WTC11 (cell line): ENCODE measurements around the gene CALN1. TPM values are rescaled to one million over a fixed set of nuclear protein-coding genes. Genes with fewer than 3 reads are reported as not detected.

Experiments used
- ATAC-seq: fragments of 200-7000 bp; cut with Tn5 transposase; 2 replicates; pipeline ENCODE4 v1.10.0; 2021; ENCODE audit warnings: mild to moderate bottlenecking, moderate library complexity
- CTCF ChIA-PET: fragments of 300-600 bp; sonication (Branson Sonifier 250); formaldehyde crosslinking; loops from one replicate; lab custom pipeline; 2021; ENCODE audit warnings: antibody characterized with exemption; lab: Charles Lee
- POLR2A ChIA-PET: fragments of 350-600 bp; sonication (Branson Sonifier 250); formaldehyde crosslinking; loops from one replicate; lab custom pipeline; 2021; ENCODE audit warnings: antibody characterized with exemption; lab: Charles Lee
- DNase-seq: peaks from one replicate; pipeline ENCODE4 v3.0.0; 2021; ENCODE audit warnings: low spot score
- H3K27ac Mint-ChIP-seq: 2 replicates; pipeline ENCODE4 v1.8.0; 2021; ENCODE audit warnings: mixed read lengths
- H3K27me3 Mint-ChIP-seq: 2 replicates; pipeline ENCODE4 v1.8.0; 2021; ENCODE audit warnings: low read depth, mild to moderate bottlenecking, moderate library complexity, mixed read lengths
- H3K36me3 Mint-ChIP-seq: 2 replicates; pipeline ENCODE4 v1.8.0; 2021; ENCODE audit warnings: mixed read lengths
- H3K4me1 Mint-ChIP-seq: 2 replicates; pipeline ENCODE4 v1.8.0; 2022; ENCODE audit warnings: mixed read lengths
- H3K4me3 Mint-ChIP-seq: 2 replicates; pipeline ENCODE4 v1.8.0; 2021; ENCODE audit warnings: mild to moderate bottlenecking, moderate library complexity, mixed read lengths
- H3K9me3 Mint-ChIP-seq: 2 replicates; pipeline ENCODE4 v1.8.0; 2021; ENCODE audit warnings: mixed read lengths
- CREM ChIP-seq: sonication (generic); formaldehyde crosslinking; IDR thresholded peaks from 2 replicates; pipeline ENCODE4 v1.8.1; 2022; ENCODE audit warnings: mild to moderate bottlenecking, missing genetic modification reagents, moderate library complexity
- EMX1 ChIP-seq: fragments of 250-450 bp; sonication (Bioruptor Pico); IDR thresholded peaks from 2 replicates; pipeline ENCODE4 v1.8.0; 2021; ENCODE audit warnings: mild to moderate bottlenecking
- FOXJ3 ChIP-seq: sonication (generic); formaldehyde crosslinking; IDR thresholded peaks from 2 replicates; pipeline ENCODE4 v1.9.0; 2021; ENCODE audit warnings: missing genetic modification reagents, mild to moderate bottlenecking, borderline replicate concordance
- FOXP1 ChIP-seq: sonication (generic); formaldehyde crosslinking; IDR thresholded peaks from 2 replicates; pipeline ENCODE4 v1.8.0; 2022; ENCODE audit warnings: missing genetic modification reagents, mild to moderate bottlenecking, moderate library complexity, borderline replicate concordance
- JAZF1 ChIP-seq: fragments of 250-450 bp; sonication (Bioruptor Pico); IDR thresholded peaks from 2 replicates; pipeline ENCODE4 v1.9.0; 2021; ENCODE audit warnings: moderate library complexity, mild to moderate bottlenecking, inconsistent platforms
- NFYB ChIP-seq: sonication (generic); formaldehyde crosslinking; conservative IDR thresholded peaks from 2 replicates; pipeline ENCODE4 v1.8.0; 2022; ENCODE audit warnings: low read depth, missing genetic modification reagents
- OVOL2 ChIP-seq: fragments of 250-450 bp; sonication (Bioruptor Pico); IDR thresholded peaks from 2 replicates; pipeline ENCODE4 v1.9.0; 2021; ENCODE audit warnings: mild to moderate bottlenecking, borderline replicate concordance
- SOX15 ChIP-seq: fragments of 250-450 bp; sonication (Bioruptor Pico); IDR thresholded peaks from 2 replicates; pipeline ENCODE4 v1.9.0; 2021; ENCODE audit warnings: mild to moderate bottlenecking
- ZNF416 ChIP-seq: fragments of 250-450 bp; sonication (Bioruptor Pico); IDR thresholded peaks from 2 replicates; pipeline ENCODE4 v1.9.0; 2021; ENCODE audit warnings: mild to moderate bottlenecking, inconsistent platforms
- total RNA-seq: library from RNA; stranded (reverse); gene quantifications from 3 replicates; pipeline ENCODE4 v1.2.3, GENCODE V29; 2021
- TF ChIP-seq, protein P1 (sequence below): sonication (generic); formaldehyde crosslinking; IDR thresholded peaks from 2 replicates; pipeline ENCODE4 v1.8.1; 2023; ENCODE audit warnings: mild to moderate bottlenecking, missing genetic modification reagents, borderline replicate concordance
- TF ChIP-seq, protein P2 (sequence below): sonication (generic); formaldehyde crosslinking; IDR thresholded peaks from 2 replicates; pipeline ENCODE4 v1.8.1; 2022; ENCODE audit warnings: low read depth, missing genetic modification reagents, borderline replicate concordance
- TF ChIP-seq, protein P3 (sequence below): sonication (generic); formaldehyde crosslinking; conservative IDR thresholded peaks from 2 replicates; pipeline ENCODE4 v1.8.1; 2022; ENCODE audit warnings: mild to moderate bottlenecking, missing genetic modification reagents
- TF ChIP-seq, protein P4 (sequence below): sonication (generic); formaldehyde crosslinking; IDR thresholded peaks from 2 replicates; pipeline ENCODE4 v1.8.1; 2022; ENCODE audit warnings: mild to moderate bottlenecking, moderate library complexity, missing genetic modification reagents
- TF ChIP-seq, protein P5 (sequence below): fragments of 250-450 bp; sonication (Bioruptor Pico); conservative IDR thresholded peaks from 2 replicates; pipeline ENCODE4 v1.9.0; 2021; ENCODE audit warnings: mild to moderate bottlenecking
- TF ChIP-seq, protein P6 (sequence below): sonication (generic); formaldehyde crosslinking; IDR thresholded peaks from 2 replicates; pipeline ENCODE4 v1.8.0; 2022; ENCODE audit warnings: missing genetic modification reagents

Gene CALN1
- total RNA-seq, 1 experiment from 2014 or later, result 10.5 TPM

DNA sequence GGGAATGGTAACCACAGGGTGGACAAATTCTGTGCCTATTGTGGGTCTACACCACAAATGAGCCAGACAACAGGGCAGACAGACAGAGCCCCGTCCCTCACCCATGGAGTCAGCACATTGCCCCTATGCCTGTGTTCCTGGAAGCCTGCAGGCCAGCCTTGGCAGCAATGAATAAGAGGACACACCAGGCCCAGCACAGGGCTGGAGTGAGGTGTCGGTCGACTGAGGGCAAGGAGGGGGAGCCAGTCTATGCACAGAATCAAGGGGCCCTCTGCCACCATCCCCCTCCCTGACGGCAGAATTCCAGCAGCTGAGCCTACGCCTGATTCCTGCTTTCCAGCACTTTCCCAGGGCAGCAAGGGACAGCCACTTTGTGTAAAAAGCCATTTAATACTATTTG is 98.2 kb downstream of the CALN1 start:
- TF ChIP-seq SOX15 (CRISPR knock-in tag), result no peak
- no peak for TF ChIP-seq ZNF416 (CRISPR knock-in tag)
- TF ChIP-seq CREM (CRISPR knock-in tag), result no peak
- TF ChIP-seq, protein P1, sequence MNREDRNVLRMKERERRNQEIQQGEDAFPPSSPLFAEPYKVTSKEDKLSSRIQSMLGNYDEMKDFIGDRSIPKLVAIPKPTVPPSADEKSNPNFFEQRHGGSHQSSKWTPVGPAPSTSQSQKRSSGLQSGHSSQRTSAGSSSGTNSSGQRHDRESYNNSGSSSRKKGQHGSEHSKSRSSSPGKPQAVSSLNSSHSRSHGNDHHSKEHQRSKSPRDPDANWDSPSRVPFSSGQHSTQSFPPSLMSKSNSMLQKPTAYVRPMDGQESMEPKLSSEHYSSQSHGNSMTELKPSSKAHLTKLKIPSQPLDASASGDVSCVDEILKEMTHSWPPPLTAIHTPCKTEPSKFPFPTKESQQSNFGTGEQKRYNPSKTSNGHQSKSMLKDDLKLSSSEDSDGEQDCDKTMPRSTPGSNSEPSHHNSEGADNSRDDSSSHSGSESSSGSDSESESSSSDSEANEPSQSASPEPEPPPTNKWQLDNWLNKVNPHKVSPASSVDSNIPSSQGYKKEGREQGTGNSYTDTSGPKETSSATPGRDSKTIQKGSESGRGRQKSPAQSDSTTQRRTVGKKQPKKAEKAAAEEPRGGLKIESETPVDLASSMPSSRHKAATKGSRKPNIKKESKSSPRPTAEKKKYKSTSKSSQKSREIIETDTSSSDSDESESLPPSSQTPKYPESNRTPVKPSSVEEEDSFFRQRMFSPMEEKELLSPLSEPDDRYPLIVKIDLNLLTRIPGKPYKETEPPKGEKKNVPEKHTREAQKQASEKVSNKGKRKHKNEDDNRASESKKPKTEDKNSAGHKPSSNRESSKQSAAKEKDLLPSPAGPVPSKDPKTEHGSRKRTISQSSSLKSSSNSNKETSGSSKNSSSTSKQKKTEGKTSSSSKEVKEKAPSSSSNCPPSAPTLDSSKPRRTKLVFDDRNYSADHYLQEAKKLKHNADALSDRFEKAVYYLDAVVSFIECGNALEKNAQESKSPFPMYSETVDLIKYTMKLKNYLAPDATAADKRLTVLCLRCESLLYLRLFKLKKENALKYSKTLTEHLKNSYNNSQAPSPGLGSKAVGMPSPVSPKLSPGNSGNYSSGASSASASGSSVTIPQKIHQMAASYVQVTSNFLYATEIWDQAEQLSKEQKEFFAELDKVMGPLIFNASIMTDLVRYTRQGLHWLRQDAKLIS (CRISPR knock-in tag), result no peak
- no peak for TF ChIP-seq OVOL2 (CRISPR knock-in tag)
- TF ChIP-seq, protein P2, sequence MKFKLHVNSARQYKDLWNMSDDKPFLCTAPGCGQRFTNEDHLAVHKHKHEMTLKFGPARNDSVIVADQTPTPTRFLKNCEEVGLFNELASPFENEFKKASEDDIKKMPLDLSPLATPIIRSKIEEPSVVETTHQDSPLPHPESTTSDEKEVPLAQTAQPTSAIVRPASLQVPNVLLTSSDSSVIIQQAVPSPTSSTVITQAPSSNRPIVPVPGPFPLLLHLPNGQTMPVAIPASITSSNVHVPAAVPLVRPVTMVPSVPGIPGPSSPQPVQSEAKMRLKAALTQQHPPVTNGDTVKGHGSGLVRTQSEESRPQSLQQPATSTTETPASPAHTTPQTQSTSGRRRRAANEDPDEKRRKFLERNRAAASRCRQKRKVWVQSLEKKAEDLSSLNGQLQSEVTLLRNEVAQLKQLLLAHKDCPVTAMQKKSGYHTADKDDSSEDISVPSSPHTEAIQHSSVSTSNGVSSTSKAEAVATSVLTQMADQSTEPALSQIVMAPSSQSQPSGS, result no peak
- TF ChIP-seq, protein P3, sequence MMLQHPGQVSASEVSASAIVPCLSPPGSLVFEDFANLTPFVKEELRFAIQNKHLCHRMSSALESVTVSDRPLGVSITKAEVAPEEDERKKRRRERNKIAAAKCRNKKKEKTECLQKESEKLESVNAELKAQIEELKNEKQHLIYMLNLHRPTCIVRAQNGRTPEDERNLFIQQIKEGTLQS, result no peak
- no peak for TF ChIP-seq JAZF1 (CRISPR knock-in tag)
- TF ChIP-seq, protein P4, sequence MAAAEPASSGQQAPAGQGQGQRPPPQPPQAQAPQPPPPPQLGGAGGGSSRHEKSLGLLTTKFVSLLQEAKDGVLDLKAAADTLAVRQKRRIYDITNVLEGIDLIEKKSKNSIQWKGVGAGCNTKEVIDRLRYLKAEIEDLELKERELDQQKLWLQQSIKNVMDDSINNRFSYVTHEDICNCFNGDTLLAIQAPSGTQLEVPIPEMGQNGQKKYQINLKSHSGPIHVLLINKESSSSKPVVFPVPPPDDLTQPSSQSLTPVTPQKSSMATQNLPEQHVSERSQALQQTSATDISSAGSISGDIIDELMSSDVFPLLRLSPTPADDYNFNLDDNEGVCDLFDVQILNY (CRISPR knock-in tag), result no peak
- no peak for TF ChIP-seq EMX1 (CRISPR knock-in tag)
- TF ChIP-seq NFYB (CRISPR knock-in tag), result no peak
- TF ChIP-seq FOXJ3 (CRISPR knock-in tag), result no peak
- TF ChIP-seq, protein P5, sequence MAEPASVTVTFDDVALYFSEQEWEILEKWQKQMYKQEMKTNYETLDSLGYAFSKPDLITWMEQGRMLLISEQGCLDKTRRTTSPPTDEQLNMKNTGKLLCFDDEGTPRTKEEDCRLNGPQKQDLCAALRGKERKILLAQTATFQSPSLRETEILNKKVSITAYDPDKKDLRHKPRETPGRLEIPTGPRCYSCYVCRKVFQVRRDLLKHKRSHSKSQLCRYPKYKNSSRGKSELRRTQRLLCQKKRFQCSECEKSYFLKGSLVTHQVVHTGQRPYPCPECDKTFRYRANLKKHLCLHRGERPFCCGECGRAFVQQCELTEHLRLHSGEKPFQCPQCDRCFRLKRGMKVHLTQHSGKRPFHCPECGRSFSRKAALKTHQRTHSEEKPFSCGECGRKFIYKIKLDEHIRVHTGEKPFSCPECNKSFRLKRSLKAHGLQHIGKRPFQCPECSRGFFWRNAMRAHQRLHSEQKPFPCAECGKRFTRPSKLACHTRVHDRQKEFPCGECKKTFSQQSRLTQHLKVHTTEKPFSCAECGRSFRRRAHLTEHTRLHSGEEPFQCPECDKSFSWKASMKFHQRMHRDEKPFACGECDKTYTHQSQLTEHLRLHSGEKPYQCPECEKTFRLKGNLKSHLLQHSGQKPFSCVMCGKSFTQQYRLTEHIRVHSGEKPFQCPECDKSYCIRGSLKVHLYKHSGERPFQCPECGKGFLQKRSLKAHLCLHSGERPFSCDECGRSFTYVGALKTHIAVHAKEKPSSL (CRISPR knock-in tag), result no peak
- TF ChIP-seq, protein P6, sequence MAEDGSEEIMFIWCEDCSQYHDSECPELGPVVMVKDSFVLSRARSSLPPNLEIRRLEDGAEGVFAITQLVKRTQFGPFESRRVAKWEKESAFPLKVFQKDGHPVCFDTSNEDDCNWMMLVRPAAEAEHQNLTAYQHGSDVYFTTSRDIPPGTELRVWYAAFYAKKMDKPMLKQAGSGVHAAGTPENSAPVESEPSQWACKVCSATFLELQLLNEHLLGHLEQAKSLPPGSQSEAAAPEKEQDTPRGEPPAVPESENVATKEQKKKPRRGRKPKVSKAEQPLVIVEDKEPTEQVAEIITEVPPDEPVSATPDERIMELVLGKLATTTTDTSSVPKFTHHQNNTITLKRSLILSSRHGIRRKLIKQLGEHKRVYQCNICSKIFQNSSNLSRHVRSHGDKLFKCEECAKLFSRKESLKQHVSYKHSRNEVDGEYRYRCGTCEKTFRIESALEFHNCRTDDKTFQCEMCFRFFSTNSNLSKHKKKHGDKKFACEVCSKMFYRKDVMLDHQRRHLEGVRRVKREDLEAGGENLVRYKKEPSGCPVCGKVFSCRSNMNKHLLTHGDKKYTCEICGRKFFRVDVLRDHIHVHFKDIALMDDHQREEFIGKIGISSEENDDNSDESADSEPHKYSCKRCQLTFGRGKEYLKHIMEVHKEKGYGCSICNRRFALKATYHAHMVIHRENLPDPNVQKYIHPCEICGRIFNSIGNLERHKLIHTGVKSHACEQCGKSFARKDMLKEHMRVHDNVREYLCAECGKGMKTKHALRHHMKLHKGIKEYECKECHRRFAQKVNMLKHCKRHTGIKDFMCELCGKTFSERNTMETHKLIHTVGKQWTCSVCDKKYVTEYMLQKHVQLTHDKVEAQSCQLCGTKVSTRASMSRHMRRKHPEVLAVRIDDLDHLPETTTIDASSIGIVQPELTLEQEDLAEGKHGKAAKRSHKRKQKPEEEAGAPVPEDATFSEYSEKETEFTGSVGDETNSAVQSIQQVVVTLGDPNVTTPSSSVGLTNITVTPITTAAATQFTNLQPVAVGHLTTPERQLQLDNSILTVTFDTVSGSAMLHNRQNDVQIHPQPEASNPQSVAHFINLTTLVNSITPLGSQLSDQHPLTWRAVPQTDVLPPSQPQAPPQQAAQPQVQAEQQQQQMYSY, result no peak
- TF ChIP-seq FOXP1 (CRISPR knock-in tag), result no peak
- Mint-ChIP-seq H3K27me3 (no peaks in the 10 kb centered on the region), H3K4me3 (no peak overlapping the region), H3K4me1 (peaks cover 10% of the 10 kb centered on the region; the same call in 1 of the 2 replicates), H3K27ac (no peak overlapping the region), H3K36me3 (peaks cover under 1% of the 10 kb centered on the region; the same call in 1 of the 2 replicates), H3K9me3 (peaks cover 1% of the 10 kb centered on the region)
- POLR2A ChIA-PET, result no interaction called here
- DNase-seq (no peak), ATAC-seq (peak; percentile 36; the same call in 1 of the 2 replicates)
- CTCF ChIA-PET, result no interaction called here
